WTC11 (cell line): Measurements from ENCODE around the gene LDB2.

Experiments used
- CTCF ChIP-seq: fragments of 200-600 bp; IDR thresholded peaks from 2 replicates; pipeline ENCODE4 v1.8.0; 2022; ENCODE audit warnings: antibody characterized with exemption
- USF2 ChIP-seq: sonication (generic); formaldehyde crosslinking; IDR thresholded peaks from 2 replicates; pipeline ENCODE4 v1.8.1; 2023; ENCODE audit warnings: mild to moderate bottlenecking, missing genetic modification reagents, moderate library complexity

- no peak for TF ChIP-seq CTCF
- no peak for TF ChIP-seq USF2
Measured at GRCh38 chr4:16472537-16472936, 425.9 kb downstream of the LDB2 start.
